Neutrophil (primary cell): Measurements from ENCODE around the gene LDLRAD3.

Experiments
- H3K27ac ChIP-seq: fragments of 200-600 bp; sonication (generic); 2 replicates; pipeline ENCODE4 v1.5.1; 2016; ENCODE audit warnings: mild to moderate bottlenecking, moderate library complexity
- H3K27me3 ChIP-seq: fragments of 200-600 bp; sonication (generic); 2 replicates; pipeline ENCODE4 v1.6.0; 2016; ENCODE audit warnings: mild to moderate bottlenecking
- H3K36me3 ChIP-seq: fragments of 200-600 bp; sonication (generic); 2 replicates; pipeline ENCODE4 v1.5.1; 2017
- H3K4me1 ChIP-seq, 2 experiments: fragments of 200-600 bp in 1 of 2; sonication (generic) in 1 of 2; 1 replicate in 1 of 2; 2 replicates in 1 of 2; pipeline versions ENCODE4 v1.5.1 to v1.6.1; 2013 to 2016; ENCODE audit warnings: low read depth in 1 of 2, low read length in 1 of 2, mild to moderate bottlenecking in 1 of 2, moderate library complexity in 1 of 2; ENCODE audit not compliant: control insufficient read depth in 1 of 2, insufficient read depth in 1 of 2
- H3K4me3 ChIP-seq, 2 experiments: fragments of 200-600 bp in 1 of 2; sonication (generic) in 1 of 2; 1 replicate in 1 of 2; 2 replicates in 1 of 2; pipeline ENCODE4 v1.5.1; 2013 to 2016; ENCODE audit warnings: low read depth in 1 of 2, low read length in 1 of 2, mild to moderate bottlenecking in 1 of 2, moderate library complexity in 1 of 2
- H3K9me3 ChIP-seq: fragments of 200-600 bp; sonication (generic); 2 replicates; pipeline ENCODE4 v1.5.1; 2016
- CTCF ChIP-seq: fragments of 200-600 bp; sonication (generic); IDR thresholded peaks from 2 replicates; pipeline ENCODE4 v1.5.1; 2016; ENCODE audit warnings: antibody characterized with exemption

LDLRAD3 gene

GRCh38 chr11:36026315-36026968 is 82.6 kb downstream of the LDLRAD3 start:
- no peaks in the 10 kb centered on the region for H3K4me1 ChIP-seq
- H3K27me3 ChIP-seq, result no peaks in the 10 kb centered on the region
- no peak overlapping the region for H3K4me3 ChIP-seq
- no peaks in the 10 kb centered on the region for H3K9me3 ChIP-seq
- H3K36me3 ChIP-seq, result no peaks in the 10 kb centered on the region
- TF ChIP-seq CTCF, result no peak
- H3K27ac ChIP-seq, result no peak overlapping the region

- Histone ChIP-seq H3K27ac (no peak overlapping the region), H3K9me3 (no peaks in the 10 kb centered on the region), H3K4me3 (no peak overlapping the region), H3K36me3 (no peaks in the 10 kb centered on the region), H3K4me1 (no peaks in the 10 kb centered on the region), H3K27me3 (no peaks in the 10 kb centered on the region)
- TF ChIP-seq CTCF, result no peak
These were observed 83.9 kb downstream of the LDLRAD3 start for GRCh38 chr11:36027731-36028130.

GRCh38 chr11:36029616-36030015 is 85.8 kb downstream of the LDLRAD3 start:
- no peak overlapping the region for H3K4me3 ChIP-seq
- no peaks in the 10 kb centered on the region for H3K4me1 ChIP-seq
- no peak for TF ChIP-seq CTCF
- H3K36me3 ChIP-seq, result no peaks in the 10 kb centered on the region
- no peaks in the 10 kb centered on the region for H3K27me3 ChIP-seq
- H3K27ac ChIP-seq, result no peak overlapping the region
- H3K9me3 ChIP-seq, result no peaks in the 10 kb centered on the region

GRCh38 chr11:36030731-36031281 is 86.9 kb downstream of the LDLRAD3 start:
- Histone ChIP-seq H3K27me3 (no peaks in the 10 kb centered on the region), H3K9me3 (no peaks in the 10 kb centered on the region), H3K36me3 (no peaks in the 10 kb centered on the region), H3K4me1 (no peaks in the 10 kb centered on the region), H3K27ac (no peak overlapping the region), H3K4me3 (no peak overlapping the region)
- TF ChIP-seq CTCF, result no peak

- no peaks in the 10 kb centered on the region for H3K9me3 ChIP-seq
- no peak for TF ChIP-seq CTCF
- no peaks in the 10 kb centered on the region for H3K36me3 ChIP-seq
- H3K4me1 ChIP-seq, result no peaks in the 10 kb centered on the region
- no peak overlapping the region for H3K4me3 ChIP-seq
- H3K27me3 ChIP-seq, result no peaks in the 10 kb centered on the region
- H3K27ac ChIP-seq, result no peak overlapping the region
These were observed 89.4 kb downstream of the LDLRAD3 start for GRCh38 chr11:36033082-36033751.
